HG02588 (cell line): ENCODE measurements around the gene CCS.
A peak's percentile ranks its signal among the peaks of the same experiment; 100 is the strongest.
"Not testable (repeated sequence)": the region's sequence is repeated elsewhere in the genome, so short reads cannot be mapped to it uniquely, and the experiment has no call there.

Source experiments
- ATAC-seq: cut with Tn5 transposase; IDR thresholded peaks from one replicate; pipeline ENCODE4 v1.9.1; 2021; ENCODE audit warnings: mild to moderate bottlenecking, moderate library complexity; ENCODE audit not compliant: unreplicated experiment

CCS gene, protein sequence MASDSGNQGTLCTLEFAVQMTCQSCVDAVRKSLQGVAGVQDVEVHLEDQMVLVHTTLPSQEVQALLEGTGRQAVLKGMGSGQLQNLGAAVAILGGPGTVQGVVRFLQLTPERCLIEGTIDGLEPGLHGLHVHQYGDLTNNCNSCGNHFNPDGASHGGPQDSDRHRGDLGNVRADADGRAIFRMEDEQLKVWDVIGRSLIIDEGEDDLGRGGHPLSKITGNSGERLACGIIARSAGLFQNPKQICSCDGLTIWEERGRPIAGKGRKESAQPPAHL

DNA sequence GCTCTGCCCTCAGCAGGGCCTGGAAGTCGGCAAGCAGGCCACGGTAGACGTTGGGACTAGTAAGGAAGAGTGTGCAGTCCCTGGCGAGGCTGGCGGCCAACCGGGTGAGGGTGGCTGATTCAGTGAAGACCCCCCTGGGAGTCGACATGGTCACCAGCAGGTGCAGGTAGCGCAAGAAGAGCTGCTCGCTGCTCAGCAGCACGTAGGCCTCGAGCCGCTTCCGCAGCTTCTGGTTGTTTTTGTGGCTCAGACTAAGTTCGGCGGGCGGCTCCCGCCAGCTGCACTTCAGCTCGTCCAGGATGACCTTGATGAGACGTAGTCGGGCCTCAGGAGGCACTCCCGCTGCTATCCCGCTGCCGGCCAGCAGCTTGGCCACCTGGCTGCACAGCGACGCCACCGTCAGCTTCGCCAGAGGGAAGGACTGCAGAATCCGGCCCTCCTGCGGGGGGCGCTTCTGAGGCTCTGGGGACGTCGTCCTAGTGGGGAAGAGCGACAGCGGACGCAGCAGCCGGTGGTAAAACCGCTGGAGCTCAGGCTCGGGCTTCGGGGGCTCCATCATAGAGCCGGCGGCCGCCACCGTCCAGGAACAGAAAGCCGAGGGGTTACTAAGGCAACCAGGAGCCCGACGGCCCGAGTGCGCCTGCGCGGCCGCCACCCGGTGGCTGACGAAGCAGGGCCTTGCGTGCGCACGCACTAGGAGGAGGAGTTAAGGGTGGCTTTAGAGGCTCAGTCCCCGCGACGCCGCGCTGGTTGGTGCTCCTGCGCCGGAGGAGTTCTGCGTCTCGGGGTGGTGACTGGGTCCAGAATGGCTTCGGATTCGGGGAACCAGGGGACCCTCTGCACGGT, at the start of gene CCS, which contains the start of gene CCDC87:
TSS of gene CCS (plus strand) at position 729 of the 846 bp plus-strand sequence. CDS start at position 806, 77 bp downstream.
TSS of gene CCDC87 (minus strand) at position 607 of the 846 bp plus-strand sequence. CDS start at position 559, 48 bp downstream.
- ATAC-seq, result peak; percentile 87

DNA sequence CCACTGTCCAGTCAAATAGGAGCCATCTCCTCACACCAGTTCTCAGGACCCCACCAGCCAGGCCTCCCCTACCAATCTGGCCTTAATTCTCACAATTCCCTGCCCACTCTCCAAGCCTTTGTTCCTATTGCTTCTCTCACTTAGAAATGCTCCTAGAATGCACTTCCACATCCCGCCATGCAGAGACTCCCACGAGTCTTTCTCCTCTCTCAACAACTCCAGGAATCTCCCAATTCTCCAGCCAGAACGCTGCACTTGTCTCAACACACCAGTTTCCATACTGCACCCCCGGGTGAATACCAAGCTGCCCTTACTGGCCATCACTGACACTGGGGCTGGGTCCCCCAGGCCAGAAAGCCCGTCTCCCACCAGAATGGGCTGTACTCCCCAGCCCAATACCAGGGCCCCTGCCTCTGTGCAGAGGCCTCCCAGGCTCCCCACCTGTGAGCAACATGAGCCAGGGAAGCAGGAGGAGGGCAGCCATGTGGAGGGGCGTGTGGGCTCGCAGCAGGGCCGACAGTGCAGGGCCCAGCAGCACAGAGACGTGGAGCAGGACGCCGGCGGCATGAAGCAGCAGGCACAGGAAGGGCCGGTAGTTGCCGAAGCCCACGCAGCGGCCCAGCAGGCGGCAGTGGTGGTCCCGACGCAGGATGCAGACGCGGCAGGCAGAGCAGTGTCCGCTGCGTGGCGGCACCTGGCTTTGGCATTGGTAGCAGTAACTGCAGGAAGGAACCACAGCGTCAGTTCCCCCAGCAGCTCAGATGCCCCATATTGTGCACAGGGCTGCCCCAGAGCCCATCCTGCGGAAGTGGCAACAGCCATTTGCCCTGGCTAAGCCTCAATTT, 49.5 kb upstream of the CCS start:
- no peak for ATAC-seq

DNA sequence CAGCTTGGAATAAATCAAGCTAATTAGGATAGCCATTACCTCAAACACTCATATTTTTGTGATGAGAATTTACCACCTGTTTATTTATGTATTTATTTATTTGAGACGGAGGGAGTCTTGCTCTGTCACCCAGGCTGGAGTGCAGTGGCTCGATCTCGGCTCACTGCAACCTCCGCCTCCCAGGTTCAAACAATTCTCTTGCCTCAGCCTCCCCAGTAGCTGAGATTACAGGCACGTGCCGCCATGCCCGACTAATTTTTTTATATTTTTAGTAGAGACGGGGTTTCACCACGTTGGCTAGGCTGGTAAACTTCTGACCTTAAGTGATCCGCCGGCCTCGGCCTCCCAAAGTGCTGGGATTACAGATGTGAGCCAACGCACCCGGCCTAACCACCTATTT, 48.0 kb upstream of the CCS start:
- ATAC-seq, result not testable (repeated sequence)

DNA sequence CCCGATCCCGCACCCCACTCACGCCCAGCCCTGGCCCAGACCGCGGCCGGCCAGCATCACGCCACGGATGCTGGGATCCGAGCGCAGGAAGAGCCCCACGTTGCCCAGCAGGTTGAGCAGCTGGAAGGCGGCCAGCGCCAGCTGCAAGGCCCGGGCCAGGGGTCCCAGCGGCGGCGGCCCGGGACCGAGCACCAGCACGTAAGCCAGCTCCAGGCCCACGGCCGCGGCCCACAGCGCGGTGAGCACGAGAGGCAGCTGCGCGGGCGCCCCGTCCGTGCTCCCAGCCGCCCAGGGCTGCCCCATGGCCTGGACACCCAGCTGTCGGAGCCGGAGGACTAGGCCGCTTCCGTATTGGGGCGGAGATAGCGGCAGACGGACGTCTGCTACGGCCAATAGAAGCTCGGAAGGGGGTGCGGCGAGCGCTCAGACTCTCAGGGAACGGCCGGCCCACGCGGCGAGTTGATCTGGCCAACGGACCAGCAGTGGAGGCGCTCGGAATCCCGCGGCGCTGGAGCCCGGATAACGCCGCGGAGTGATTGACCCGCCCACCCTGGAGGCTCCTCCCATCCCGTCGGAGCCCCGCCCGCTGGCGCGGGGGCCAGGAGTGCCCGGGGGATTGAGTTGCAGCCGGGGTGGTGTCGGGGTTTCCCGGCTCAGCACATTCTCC, 47.2 kb upstream of the CCS start, which contains the start of gene ZDHHC24:
TSS of gene ZDHHC24 (minus strand) at position 348 of the 667 bp plus-strand sequence. CDS start at position 303, 45 bp downstream.
- peak; percentile 84 for ATAC-seq

DNA sequence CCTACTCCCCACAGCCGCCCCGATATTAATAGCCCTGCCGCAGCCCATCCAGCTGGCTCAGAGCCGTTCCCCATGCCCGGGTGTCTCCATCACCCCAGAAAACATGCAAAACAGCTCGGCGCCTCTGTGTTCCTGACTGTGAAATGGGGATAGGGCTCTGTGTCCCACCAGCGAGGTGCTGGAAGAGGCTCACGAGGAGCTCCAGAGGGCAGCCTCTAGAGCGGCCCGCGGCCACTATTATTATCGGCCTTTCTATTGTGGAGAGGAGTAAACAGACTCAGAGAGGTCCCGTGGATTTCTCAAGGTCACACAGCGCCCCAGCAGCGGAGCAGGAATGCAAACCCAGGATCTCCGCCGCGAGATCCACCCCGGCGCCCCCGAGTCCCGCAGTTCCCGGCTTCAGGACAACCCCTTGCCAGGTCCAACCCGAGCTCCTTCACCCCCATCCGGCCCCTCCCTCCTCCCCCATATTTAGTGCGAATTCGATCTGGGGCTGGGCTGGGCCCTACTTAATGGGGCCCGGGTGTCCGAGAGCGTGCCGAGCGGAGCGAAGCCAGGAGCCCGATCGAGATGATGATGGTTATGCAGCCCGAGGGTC, 46.5 kb upstream of the CCS start, which contains the start of gene ACTN3:
TSS of gene ACTN3 (plus strand) at position 536 of the 598 bp plus-strand sequence. CDS start at position 571, 35 bp downstream.
- no peak for ATAC-seq

DNA sequence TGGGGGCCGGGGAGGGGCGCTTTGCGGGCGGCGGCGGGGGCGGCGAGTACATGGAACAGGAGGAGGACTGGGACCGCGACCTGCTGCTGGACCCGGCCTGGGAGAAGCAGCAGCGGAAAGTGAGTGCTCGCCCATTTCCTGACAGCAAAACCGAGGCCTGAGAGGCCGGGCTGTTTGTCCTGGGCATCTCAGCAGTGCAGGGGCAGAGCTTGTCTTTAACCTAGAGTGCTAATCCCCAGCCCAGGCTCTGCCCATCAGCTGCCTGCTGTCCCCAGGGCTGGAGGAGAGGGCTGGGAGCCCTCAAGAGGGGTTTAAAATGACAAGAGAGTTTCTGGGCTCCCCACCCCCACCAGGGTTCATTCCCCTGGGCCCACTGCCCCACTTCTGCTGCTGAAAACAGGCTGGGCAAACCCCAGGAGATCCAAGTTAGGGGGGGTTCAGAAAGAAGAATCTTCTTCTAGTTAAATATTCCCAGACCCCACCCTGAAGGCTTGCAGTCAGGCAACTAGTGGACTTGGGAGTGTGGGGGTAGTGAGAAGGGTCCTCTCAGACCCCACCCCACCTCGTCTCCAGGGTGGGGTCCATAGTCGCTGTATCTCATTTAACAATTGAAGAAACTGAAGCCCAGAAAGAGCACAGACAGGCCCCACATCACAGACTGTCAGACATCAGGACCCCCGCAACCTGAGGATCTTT, 45.9 kb upstream of the CCS start:
- ATAC-seq, result no peak

DNA sequence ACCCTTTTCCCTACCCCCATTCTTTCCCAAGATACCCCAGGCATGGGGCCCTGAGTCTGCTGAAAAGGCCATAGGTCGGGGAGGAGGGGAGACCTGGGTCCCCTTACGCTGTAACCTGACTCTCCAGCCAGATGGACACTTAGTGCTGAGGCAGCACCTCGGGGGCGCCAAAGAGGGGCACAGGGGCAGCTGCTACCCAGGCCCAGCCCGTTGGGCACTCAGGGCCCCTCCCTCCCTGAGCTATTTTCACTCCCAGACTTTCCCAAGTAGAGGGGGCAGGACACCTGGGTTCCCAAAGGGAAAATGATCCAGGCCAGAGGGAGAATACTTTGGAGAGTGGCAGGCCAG, 45.3 kb upstream of the CCS start:
- ATAC-seq, result no peak

DNA sequence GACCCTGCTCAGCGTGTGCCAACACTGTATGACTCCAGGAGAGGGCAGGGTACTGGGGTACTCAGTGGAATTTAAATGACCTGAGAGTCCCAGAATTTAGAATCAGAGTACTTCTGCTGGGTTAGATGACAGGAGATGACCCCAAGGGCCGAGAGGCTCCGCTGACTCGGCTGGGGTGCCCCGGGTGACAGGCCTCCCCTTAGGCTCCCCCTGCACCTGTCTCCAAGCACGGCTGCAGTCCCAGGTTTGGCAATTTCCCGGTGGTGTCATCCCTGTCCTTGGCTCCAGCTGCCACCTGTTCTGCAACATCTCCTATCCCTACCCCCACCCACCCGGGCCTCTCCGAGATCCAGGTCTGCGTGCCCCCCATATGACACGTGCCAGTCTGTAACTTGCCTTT, 44.9 kb upstream of the CCS start:
- ATAC-seq, result no peak

DNA sequence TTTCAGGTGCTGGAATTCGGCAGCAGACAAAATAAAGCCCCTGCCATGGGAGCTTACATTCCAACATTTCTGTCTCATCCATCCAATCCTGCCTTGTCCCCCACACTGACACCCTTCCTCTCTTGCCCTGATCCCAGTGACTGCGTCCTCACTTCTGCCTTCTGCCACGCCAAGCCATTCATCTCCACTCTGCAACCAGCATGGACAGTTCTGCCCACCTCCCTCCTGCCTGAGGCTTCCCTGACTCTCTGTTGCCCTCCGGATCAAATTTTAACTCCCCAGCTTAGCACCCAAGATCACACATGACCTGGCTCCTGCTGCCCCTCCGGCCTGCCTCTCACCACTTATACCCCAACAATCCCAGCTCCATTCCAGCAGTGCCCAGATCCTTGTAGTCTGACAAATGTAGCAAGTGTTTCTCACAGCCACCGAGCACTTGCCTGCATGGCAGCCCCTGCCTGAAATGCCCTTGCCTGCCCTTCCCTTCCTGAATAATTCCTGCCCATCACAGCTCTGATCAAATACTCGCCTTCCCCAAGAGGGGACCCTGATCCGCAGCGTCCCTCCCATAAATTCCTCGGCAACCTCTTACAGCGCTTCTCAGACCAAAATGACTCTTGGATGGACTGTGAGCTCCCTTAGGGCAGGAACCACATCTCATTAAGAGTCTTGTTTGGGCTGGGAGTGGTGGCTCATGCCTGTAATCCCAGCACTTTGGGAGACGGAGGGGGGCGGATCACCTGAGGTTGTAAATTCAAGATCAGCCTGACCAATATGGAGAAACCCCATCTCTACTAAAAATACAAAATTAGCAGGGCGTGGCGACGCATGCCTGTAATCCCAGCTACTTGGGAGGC, 44.0 kb upstream of the CCS start:
- ATAC-seq, result no peak

DNA sequence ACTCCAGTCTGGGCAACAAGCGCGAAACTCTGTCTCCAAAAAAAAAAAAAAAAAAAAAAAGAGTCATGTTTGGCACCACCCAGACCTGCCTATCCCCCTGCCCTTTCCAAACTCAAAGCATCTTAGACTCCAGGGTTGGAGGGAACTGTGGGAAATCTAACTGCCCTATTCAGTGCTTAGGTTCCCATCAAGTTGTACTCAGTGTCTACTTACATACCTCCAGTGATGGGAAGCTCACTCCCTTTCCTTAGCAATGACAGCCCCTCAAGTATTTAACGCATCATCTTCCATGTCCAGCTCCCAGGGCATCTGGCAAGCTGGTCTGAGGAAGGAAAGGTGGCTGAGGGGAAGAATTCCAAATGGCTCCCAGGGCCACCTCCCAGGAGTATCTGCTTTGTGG, 43.3 kb upstream of the CCS start:
- no peak for ATAC-seq

DNA sequence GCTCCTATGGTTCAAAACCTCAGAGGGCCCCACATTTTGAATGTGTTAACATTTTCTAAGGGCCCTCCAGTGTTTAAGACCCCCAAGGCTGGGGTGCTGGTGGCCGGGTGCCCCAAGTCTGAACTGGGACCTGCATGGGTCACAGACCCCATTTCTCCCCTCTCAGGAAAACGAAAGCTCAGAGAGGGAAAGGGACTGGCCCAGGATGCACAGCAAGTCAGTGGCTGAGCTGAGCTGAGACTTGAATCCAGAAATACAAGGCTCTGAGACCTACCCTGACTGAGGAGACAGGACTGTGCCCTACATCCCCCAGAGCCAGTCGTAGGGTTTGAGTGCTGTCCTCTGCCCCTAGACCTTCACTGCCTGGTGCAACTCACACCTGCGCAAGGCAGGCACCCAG, 42.1 kb upstream of the CCS start:
- ATAC-seq, result no peak

DNA sequence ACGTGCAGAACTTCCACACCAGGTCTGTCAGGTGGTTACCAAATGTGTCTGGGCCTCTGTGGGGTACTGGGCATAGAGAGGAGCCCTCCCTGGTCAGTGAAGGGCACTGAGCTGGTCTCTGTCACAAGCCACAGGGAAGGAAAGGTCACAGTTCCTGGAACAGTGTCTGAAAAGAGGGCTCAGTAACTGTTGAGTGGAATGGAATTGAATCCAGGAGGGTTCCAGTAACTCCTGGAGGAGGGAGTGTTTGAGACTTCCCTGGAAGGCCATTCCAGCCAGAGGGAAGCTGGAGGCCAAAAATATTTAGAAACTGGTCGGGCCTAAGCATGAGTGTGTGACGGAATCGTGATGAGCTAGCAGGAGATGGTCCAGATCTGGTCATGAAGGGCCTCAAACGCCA, 38.4 kb upstream of the CCS start:
- ATAC-seq, result no peak

DNA sequence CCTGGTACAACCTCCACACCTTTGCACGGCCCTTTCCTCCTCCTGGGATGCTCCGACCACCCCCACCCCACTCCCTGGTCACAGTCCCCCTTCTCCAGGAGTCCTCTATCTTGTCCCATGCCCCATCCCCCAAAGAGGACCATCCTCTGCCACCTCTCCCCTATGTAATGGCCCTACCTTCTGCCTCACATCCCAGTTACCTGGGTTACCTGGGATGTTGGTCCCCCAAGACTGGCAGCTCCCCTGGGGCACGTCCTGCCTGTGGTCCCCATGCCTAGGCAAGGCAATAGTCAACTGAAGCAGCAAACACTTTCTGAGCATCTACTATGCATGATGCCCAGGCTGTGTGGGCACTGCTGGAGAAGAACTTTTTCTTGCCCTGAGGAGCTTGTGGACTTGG, 37.6 kb upstream of the CCS start:
- no peak for ATAC-seq

DNA sequence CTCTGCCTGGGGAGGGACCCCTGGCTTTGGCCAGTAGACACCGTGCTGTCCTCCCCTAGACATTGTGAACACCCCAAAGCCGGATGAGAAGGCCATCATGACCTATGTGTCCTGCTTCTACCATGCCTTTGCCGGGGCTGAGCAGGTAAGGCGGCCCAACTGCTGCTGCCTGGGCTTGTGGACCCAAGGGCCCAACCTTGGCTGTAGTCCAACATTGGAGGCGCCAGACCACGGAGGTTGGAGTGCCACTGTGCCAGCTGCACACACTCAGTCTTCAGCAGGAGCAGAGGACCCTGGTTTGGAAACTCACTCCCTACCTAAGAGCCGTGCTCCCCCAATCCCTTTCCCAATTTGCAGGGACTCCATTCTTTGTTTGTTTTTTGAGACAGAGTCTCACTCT, 36.9 kb upstream of the CCS start:
- no peak for ATAC-seq

DNA sequence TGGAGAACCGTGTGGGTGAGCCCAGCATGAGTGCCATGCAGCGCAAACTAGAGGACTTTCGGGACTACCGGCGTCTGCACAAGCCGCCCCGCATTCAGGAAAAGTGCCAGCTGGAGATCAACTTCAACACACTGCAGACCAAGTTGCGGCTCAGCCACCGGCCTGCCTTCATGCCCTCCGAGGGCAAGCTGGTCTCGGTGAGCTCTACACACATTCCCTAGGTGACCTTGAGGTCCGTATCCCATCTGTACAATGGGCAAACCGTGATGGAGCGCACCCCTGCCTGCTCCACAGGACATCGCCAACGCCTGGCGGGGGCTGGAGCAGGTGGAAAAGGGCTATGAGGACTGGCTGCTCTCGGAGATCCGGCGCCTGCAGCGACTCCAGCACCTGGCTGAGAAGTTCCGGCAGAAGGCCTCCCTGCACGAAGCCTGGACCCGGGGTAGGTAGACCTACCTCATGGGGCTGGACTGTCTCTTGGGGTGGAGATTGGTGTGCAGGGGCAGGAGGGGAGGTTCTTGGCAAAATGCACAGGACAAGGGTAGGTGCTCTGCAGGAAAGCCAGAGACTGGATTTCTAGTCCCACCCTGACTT, 35.2 kb upstream of the CCS start:
- ATAC-seq, result no peak

DNA sequence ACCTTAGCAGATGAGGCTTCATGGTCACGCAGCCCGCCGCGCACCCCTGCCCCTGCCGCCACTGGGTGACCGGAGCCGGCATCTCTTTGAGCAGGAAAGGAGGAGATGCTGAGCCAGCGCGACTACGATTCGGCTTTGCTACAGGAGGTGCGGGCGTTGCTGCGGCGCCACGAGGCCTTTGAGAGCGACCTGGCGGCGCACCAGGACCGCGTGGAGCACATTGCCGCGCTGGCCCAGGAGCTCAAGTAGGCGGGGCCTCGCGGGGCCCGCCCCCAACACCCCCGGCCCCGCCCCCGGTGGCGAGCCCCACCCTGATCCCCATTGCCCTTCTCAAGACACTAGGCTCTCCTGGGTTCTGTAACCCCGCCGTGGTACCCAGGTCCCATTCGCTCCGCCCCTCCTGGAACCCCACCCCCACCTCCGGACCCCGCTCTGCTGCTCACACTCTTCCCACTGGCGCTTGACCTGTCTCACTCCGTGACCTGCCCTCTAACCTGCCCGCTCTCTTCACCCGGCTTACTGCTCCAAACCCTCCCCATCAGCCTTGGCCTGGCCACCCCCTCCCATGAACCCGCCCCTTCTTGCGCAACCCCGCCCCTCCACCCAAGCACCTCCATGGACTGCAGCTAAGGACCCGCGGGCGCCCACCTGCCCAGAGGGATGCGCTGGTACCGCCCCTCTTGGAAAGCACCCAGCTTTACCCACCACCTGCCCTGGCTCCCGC, 33.7 kb upstream of the CCS start:
- ATAC-seq, result no peak

DNA sequence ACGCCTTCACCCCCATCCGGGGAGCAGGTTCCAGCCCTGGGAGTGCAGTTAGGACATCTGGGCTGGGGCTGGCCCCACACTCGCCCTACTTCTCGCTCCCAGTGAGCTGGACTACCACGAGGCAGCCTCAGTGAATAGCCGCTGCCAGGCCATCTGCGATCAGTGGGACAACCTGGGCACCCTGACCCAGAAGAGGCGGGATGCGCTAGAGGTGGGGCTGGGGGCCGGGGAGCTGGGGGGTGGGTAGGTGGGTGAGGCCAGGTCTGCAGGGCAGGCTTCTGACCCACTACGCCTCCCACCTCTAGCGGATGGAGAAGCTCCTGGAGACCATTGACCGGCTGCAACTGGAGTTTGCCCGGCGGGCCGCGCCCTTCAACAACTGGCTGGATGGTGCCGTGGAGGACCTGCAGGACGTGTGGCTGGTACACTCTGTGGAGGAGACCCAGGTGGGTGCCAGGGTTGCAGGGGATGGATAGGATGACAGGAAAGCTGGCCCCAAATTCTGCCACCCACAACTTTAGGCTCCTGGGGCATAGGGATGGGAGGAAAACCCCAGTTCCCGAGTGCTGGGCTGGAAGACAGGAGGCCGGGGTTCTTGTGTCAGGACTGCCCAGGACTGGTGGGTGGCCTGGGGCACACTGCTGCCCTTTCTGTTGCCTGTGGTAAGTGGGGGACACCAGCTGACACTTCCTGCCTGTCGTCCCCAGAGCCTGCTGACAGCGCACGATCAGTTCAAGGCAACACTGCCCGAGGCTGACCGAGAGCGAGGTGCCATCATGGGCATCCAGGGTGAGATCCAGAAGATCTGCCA, 32.9 kb upstream of the CCS start:
- no peak for ATAC-seq
